ENCODE measurements around the gene ATP5PD. TPM values are rescaled to one million over a fixed set of nuclear protein-coding genes. Genes with fewer than 3 reads are reported as not detected.

Gene ATP5PD
- total and polyA plus RNA-seq, 2 of the 13 experiments (the other 11 are each of a cell fraction or from before 2014, with no cell fraction given): 158 to 428 TPM

DNA sequence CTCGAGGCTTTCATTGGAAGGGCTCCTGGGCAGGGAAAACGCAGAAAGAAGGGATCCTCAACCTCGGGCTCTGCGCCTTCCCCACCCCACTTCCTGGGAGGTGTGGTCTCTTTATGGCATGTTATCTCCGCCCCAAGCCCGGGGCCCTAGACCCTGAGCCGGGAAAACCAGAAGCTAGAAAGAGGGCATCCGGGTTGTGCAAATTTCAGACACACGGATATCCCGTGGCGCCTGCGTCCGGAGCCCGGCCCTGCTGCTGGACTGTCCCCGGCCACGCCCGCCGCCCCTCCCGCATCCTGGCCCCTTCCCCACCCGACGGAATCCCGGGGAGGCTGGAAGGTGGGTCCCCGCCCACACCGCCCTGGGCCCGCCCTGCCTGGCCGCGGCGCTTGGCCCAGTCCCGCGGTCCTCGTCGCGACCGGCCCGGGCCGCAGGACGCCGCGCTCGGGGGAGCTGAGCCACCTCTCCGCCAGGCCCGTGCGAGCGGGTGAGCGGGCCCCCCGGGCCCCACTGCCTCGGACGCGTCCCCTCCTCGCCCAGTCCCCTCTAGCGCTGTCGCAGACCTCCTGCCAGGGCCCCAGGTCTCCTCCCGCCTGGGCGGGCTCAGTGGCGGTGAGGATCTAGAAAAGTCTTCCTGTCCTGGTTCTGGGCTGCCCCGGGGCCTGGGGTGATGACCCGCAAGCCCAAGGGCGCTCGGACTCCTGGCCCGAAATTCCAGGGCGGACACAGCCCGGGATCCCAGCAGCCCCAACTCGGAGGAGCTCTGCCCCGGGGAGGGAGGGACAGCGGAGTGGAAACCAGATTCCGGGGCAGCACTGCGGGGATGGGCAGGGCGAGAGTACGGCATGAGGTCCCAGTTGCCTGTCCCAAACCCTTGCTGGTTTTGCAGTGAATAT, 41.0 kb upstream of the ATP5PD start, which contains the start of gene SLC16A5 (continued):
- peak; percentile 92 for TF ChIP-seq ZBTB43 (CRISPR knock-in tag; conservative IDR thresholded peaks at IDR 0.05)
- no peak for TF ChIP-seq ZNF839 (CRISPR knock-in tag; IDR thresholded peaks at IDR 0.05; ENCODE audit: borderline replicate concordance)
- peak; percentile 90 for TF ChIP-seq SAP130 (CRISPR knock-in tag; IDR thresholded peaks at IDR 0.05; ENCODE audit: low read depth)
- no peak for TF ChIP-seq FIP1L1 (IDR thresholded peaks at IDR 0.05; ENCODE audit: borderline replicate concordance, insufficient read depth, low read depth, low read length)
- TF ChIP-seq FOXA1 (IDR thresholded peaks at IDR 0.05): no peak
- TF ChIP-seq FOXA1 (CRISPR knock-in tag; IDR thresholded peaks at IDR 0.05): no peak
- TF ChIP-seq, protein P1, sequence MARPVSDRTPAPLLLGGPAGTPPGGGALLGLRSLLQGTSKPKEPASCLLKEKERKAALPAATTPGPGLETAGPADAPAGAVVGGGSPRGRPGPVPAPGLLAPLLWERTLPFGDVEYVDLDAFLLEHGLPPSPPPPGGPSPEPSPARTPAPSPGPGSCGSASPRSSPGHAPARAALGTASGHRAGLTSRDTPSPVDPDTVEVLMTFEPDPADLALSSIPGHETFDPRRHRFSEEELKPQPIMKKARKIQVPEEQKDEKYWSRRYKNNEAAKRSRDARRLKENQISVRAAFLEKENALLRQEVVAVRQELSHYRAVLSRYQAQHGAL (CRISPR knock-in tag; IDR thresholded peaks at IDR 0.05; ENCODE audit: not compliant biosample characterization): no peak
- no peak for TF ChIP-seq FUBP1 (CRISPR knock-in tag; IDR thresholded peaks at IDR 0.05; ENCODE audit: borderline replicate concordance)
- TF ChIP-seq CENPX (CRISPR knock-in tag; IDR thresholded peaks at IDR 0.05): no peak
- TF ChIP-seq, protein P2, sequence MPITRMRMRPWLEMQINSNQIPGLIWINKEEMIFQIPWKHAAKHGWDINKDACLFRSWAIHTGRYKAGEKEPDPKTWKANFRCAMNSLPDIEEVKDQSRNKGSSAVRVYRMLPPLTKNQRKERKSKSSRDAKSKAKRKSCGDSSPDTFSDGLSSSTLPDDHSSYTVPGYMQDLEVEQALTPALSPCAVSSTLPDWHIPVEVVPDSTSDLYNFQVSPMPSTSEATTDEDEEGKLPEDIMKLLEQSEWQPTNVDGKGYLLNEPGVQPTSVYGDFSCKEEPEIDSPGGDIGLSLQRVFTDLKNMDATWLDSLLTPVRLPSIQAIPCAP (CRISPR knock-in tag; IDR thresholded peaks at IDR 0.05; ENCODE audit: low read depth): no peak
- no peak for TF ChIP-seq KLF15 (CRISPR knock-in tag; IDR thresholded peaks at IDR 0.05; ENCODE audit: borderline replicate concordance)
- no peak for TF ChIP-seq TARDBP (CRISPR knock-in tag; IDR thresholded peaks at IDR 0.05)
- TF ChIP-seq PHF21A (CRISPR knock-in tag; IDR thresholded peaks at IDR 0.05): peak; percentile 81
- TF ChIP-seq ATF7-NPFF (CRISPR knock-in tag; IDR thresholded peaks at IDR 0.05; ENCODE audit: low read depth): no peak; the same call in 1 of the 2 replicates
- TF ChIP-seq ERF (CRISPR knock-in tag; IDR thresholded peaks at IDR 0.05): peak; percentile 63; the same call in 1 of the 2 replicates
- TF ChIP-seq ZNF274 (CRISPR knock-in tag; IDR thresholded peaks at IDR 0.05): no peak
- TF ChIP-seq ZUFSP (CRISPR knock-in tag; IDR thresholded peaks at IDR 0.05; ENCODE audit: borderline replicate concordance): no peak
- peak; percentile 84; the same call in 1 of the 2 replicates for TF ChIP-seq MAZ (IDR thresholded peaks at IDR 0.05; ENCODE audit: borderline replicate concordance, low read depth, low read length)
- TF ChIP-seq MAZ (CRISPR knock-in tag; IDR thresholded peaks at IDR 0.05; ENCODE audit: low read depth): peak; percentile 88
- 0 out of 2 replicates have a peak, but pooled peaks have one; percentile 28 for TF ChIP-seq RFXAP (CRISPR knock-in tag; IDR thresholded peaks at IDR 0.05; ENCODE audit: borderline replicate concordance)
- 0 out of 2 replicates have a peak, but pooled peaks have one; percentile 31 for TF ChIP-seq ZNF264 (CRISPR knock-in tag; IDR thresholded peaks at IDR 0.05)
- TF ChIP-seq ZNF12 (CRISPR knock-in tag; IDR thresholded peaks at IDR 0.05): no peak
